Nephron (organoid): ENCODE results near the gene METTL13.

Source experiments
- H3K27ac Mint-ChIP-seq, 3 experiments: 2 replicates each; pipeline ENCODE4 v1.8.0; 2020; ENCODE audit warnings: mixed read lengths in 3 of 3, mild to moderate bottlenecking in 2 of 3, moderate library complexity in 1 of 3
- H3K27me3 Mint-ChIP-seq: 2 replicates; pipeline ENCODE4 v1.8.0; 2021; ENCODE audit warnings: low read depth, mild to moderate bottlenecking, moderate library complexity, mixed read lengths
- H3K36me3 Mint-ChIP-seq: 2 replicates; pipeline ENCODE4 v1.8.0; 2020; ENCODE audit warnings: low read depth, mixed read lengths
- H3K4me1 Mint-ChIP-seq: 2 replicates; pipeline ENCODE4 v1.8.0; 2020; ENCODE audit warnings: mixed read lengths
- H3K4me3 Mint-ChIP-seq, 3 experiments: 2 replicates each; pipeline ENCODE4 v1.8.0; 2020; ENCODE audit warnings: mild to moderate bottlenecking in 3 of 3, mixed read lengths in 3 of 3, moderate library complexity in 2 of 3
- H3K9me3 Mint-ChIP-seq: 2 replicates; pipeline ENCODE4 v1.8.0; 2020; ENCODE audit warnings: mixed read lengths
- CTCF ChIP-seq, 3 experiments: fragments of 200-600 bp; sonication (generic); IDR thresholded peaks; one replicate each; pipeline ENCODE4 v1.5.0; 2021; ENCODE audit warnings: antibody characterized with exemption in 3 of 3; ENCODE audit not compliant: unreplicated experiment in 3 of 3

Gene METTL13

GRCh38 chr1:171805395-171806115 lies 24.1 kb downstream of the METTL13 start:
- Mint-ChIP-seq H3K27me3 (no peaks in the 10 kb centered on the region), H3K9me3 (no peaks in the 10 kb centered on the region), H3K4me1 (no peaks in the 10 kb centered on the region), H3K27ac (no peak overlapping the region), H3K36me3 (no peaks in the 10 kb centered on the region), H3K4me3 (no peak overlapping the region)
- TF ChIP-seq CTCF (IDR thresholded peaks at IDR 0.05; ENCODE audit: unreplicated experiment in 3 of 3) = no peak

DNA sequence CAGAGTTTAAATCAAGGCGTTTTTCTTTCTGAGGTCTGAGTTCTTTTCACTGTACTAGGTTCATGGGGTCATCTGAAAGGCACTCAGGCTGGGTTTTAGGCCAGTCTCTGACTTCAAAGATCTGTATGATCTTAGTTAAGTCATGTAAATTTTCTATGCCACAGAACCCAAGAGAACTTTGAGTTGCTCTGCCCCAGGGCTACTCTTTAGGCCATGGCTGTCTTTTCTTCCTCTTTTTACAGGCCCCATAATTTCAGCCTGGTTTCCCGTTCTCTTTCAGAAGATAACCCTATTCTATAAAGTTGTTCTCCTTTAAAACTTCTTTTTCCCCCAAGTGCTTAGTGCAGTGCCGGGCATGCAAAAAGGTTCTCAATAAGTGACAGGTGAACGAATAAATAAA lies 26.1 kb downstream of the METTL13 start:
- TF ChIP-seq CTCF (IDR thresholded peaks at IDR 0.05; ENCODE audit: unreplicated experiment in 3 of 3) = no peak

GRCh38 chr1:171809834-171810233 lies 28.4 kb downstream of the METTL13 start:
- Mint-ChIP-seq H3K4me3 (no peak overlapping the region), H3K27me3 (peaks cover 4% of the 10 kb centered on the region), H3K4me1 (peaks cover 5% of the 10 kb centered on the region), H3K9me3 (no peaks in the 10 kb centered on the region), H3K36me3 (no peaks in the 10 kb centered on the region), H3K27ac (no peak overlapping the region)
- no peak for TF ChIP-seq CTCF (IDR thresholded peaks at IDR 0.05; ENCODE audit: unreplicated experiment in 3 of 3)

More for the DNA sequence above, 26.1 kb downstream of the METTL13 start:
- Mint-ChIP-seq H3K36me3 (no peaks in the 10 kb centered on the region), H3K27ac (no peak overlapping the region), H3K27me3 (peaks cover 4% of the 10 kb centered on the region), H3K9me3 (no peaks in the 10 kb centered on the region), H3K4me1 (no peaks in the 10 kb centered on the region), H3K4me3 (no peak overlapping the region)

DNA sequence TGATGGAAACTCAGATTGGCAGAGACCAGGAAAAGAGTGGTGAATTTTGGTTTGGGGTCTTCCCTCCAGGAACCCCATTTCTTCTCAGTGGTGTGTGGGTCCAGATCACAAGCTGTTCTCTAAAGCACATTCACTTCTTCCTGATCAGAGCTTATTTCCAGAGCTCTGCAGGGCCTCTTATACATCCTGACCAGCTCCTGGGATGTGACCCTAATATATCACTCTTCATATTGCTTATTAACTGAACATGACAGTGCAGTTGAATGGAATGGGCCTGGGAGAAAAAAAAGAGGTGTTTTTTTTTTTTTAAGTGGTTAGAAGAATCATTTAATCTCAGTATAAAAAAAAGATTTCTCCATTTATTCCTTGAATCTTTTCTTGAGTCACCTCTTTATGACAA lies 30.2 kb downstream of the METTL13 start:
- no peak overlapping the region for H3K4me3 Mint-ChIP-seq
- TF ChIP-seq CTCF (IDR thresholded peaks at IDR 0.05; ENCODE audit: unreplicated experiment in 3 of 3) = no peak
- H3K27me3 Mint-ChIP-seq = peaks cover 4% of the 10 kb centered on the region
- H3K27ac Mint-ChIP-seq = no peak overlapping the region
- H3K9me3 Mint-ChIP-seq = no peaks in the 10 kb centered on the region
- no peaks in the 10 kb centered on the region for H3K36me3 Mint-ChIP-seq
- peaks cover 14% of the 10 kb centered on the region for H3K4me1 Mint-ChIP-seq

- Mint-ChIP-seq H3K27me3 (peaks cover 4% of the 10 kb centered on the region), H3K4me1 (peaks cover 14% of the 10 kb centered on the region), H3K27ac (peak overlapping the region in 1 of 3 experiments; percentile 17), H3K4me3 (no peak overlapping the region), H3K9me3 (no peaks in the 10 kb centered on the region), H3K36me3 (no peaks in the 10 kb centered on the region)
- no peak for TF ChIP-seq CTCF (IDR thresholded peaks at IDR 0.05; ENCODE audit: unreplicated experiment in 3 of 3)
Measured at GRCh38 chr1:171814692-171815091, 33.2 kb downstream of the METTL13 start.

DNA sequence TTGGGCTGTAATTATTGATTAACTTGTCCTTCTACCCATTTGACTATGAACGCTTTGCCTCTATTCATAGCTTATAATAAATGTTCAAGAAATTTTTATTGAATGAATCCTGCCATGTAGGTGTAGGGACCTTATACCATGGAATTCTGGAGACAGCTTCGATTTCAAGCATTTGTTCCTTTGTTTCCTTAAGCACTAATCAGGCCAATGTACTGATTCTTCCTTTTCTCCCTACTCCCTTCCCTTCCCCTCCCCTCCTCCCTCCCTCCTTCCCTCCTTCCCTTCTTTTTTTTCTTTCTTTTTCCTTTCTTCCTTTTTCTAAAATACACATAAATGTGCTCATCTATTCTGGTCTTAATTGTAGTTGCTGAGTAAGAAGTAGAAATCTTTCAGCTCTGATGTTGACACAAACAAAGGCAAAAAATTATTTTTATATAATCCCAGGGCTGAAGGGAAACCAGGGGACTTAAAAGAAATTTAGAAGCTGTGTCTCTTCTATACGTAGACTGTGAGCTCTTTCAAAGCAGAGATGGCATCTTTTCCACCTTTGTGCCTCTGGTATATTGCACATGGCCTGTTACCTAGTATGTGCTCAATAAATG lies 34.9 kb downstream of the METTL13 start:
- Mint-ChIP-seq H3K9me3 (no peaks in the 10 kb centered on the region), H3K4me3 (no peak overlapping the region), H3K27me3 (no peaks in the 10 kb centered on the region), H3K36me3 (no peaks in the 10 kb centered on the region), H3K27ac (no peak overlapping the region), H3K4me1 (peaks cover 14% of the 10 kb centered on the region)
- no peak for TF ChIP-seq CTCF (IDR thresholded peaks at IDR 0.05; ENCODE audit: unreplicated experiment in 3 of 3)
